Measurements from ENCODE around the gene NR4A1.

GRCh38 chr12:52082988-52083637 lies 31.9 kb downstream of the NR4A1 start:
- TF ChIP-seq POLR2A (IDR thresholded peaks at IDR 0.05; ENCODE audit: low read depth) (no peak), CTCF (IDR thresholded peaks at IDR 0.05) (peak; percentile 95 to 98 (median 97))
